Chondrocyte (in vitro differentiated cells): ENCODE data around the gene GFOD2. TPM values are rescaled to one million over a fixed set of nuclear protein-coding genes. Genes with fewer than 3 reads are reported as not detected.

Experiments
- DNase-seq: peaks from one replicate; pipeline ENCODE4 v3.0.0; 2021; ENCODE audit warnings: mixed read lengths, low spot score
- H3K27ac Mint-ChIP-seq: one replicate; pipeline ENCODE4 v1.8.0; 2021; ENCODE audit warnings: mild to moderate bottlenecking, moderate library complexity, mixed read lengths; ENCODE audit not compliant: unreplicated experiment
- H3K27me3 Mint-ChIP-seq: 2 replicates; pipeline ENCODE4 v1.8.0; 2021; ENCODE audit warnings: low read depth, mixed read lengths
- H3K36me3 Mint-ChIP-seq: 2 replicates; pipeline ENCODE4 v1.8.0; 2021; ENCODE audit warnings: low read depth, mixed read lengths
- H3K4me1 Mint-ChIP-seq: 2 replicates; pipeline ENCODE4 v1.8.0; 2021; ENCODE audit warnings: low read depth, mild to moderate bottlenecking, mixed read lengths
- H3K4me3 Mint-ChIP-seq: one replicate; pipeline ENCODE4 v1.8.0; 2021; ENCODE audit warnings: mild to moderate bottlenecking, moderate library complexity, mixed read lengths; ENCODE audit not compliant: unreplicated experiment
- H3K9me3 Mint-ChIP-seq: 2 replicates; pipeline ENCODE4 v1.8.0; 2021; ENCODE audit warnings: low read depth, mixed read lengths
- CTCF ChIP-seq: fragments of 200-600 bp; sonication (generic); IDR thresholded peaks from 2 replicates; pipeline ENCODE4 v1.5.0; 2021; ENCODE audit warnings: antibody characterized with exemption, mild to moderate bottlenecking, moderate library complexity
- total RNA-seq: library from RNA; stranded (reverse); gene quantifications from 3 replicates; pipeline ENCODE4 v1.2.1, GENCODE V29; 2021

The GFOD2 gene
- total RNA-seq, 1 donor from 2014 or later: 16.3 TPM

GRCh38 chr16:67762385-67762784, 43.3 kb upstream of the GFOD2 start:
- Mint-ChIP-seq H3K27me3 (no peaks in the 10 kb centered on the region), H3K4me1 (no peaks in the 10 kb centered on the region), H3K4me3 (no peak overlapping the region), H3K27ac (no peak overlapping the region), H3K36me3 (peaks cover 4% of the 10 kb centered on the region), H3K9me3 (no peaks in the 10 kb centered on the region)
- DNase-seq: no peak
- no peak for TF ChIP-seq CTCF

- Mint-ChIP-seq H3K9me3 (no peaks in the 10 kb centered on the region), H3K4me3 (no peak overlapping the region), H3K36me3 (peaks cover 4% of the 10 kb centered on the region), H3K4me1 (no peaks in the 10 kb centered on the region), H3K27me3 (no peaks in the 10 kb centered on the region), H3K27ac (no peak overlapping the region)
- TF ChIP-seq CTCF: no peak
- no peak for DNase-seq
These were observed 42.8 kb upstream of the GFOD2 start for GRCh38 chr16:67761924-67762323.

- no peaks in the 10 kb centered on the region for H3K4me1 Mint-ChIP-seq
- no peak overlapping the region for H3K4me3 Mint-ChIP-seq
- peak overlapping the region; percentile 49 for H3K27ac Mint-ChIP-seq
These were observed 41.8 kb upstream of the GFOD2 start for GRCh38 chr16:67760956-67761230.

GRCh38 chr16:67760206-67760955, 41.3 kb upstream of the GFOD2 start:
- no peaks in the 10 kb centered on the region for H3K27me3 Mint-ChIP-seq
- no peak for TF ChIP-seq CTCF
- no peak overlapping the region for H3K27ac Mint-ChIP-seq
- H3K4me3 Mint-ChIP-seq: no peak overlapping the region
- no peak for DNase-seq
- peaks cover 4% of the 10 kb centered on the region for H3K36me3 Mint-ChIP-seq
- H3K9me3 Mint-ChIP-seq: no peaks in the 10 kb centered on the region
- H3K4me1 Mint-ChIP-seq: no peaks in the 10 kb centered on the region

More at GRCh38 chr16:67760956-67761230, 41.8 kb upstream of the GFOD2 start:
- peaks cover 4% of the 10 kb centered on the region for H3K36me3 Mint-ChIP-seq
- TF ChIP-seq CTCF: no peak
- H3K27me3 Mint-ChIP-seq: no peaks in the 10 kb centered on the region
- DNase-seq: no peak
- H3K9me3 Mint-ChIP-seq: no peaks in the 10 kb centered on the region

GRCh38 chr16:67758966-67759365, 39.9 kb upstream of the GFOD2 start:
- Mint-ChIP-seq H3K36me3 (peaks cover 5% of the 10 kb centered on the region), H3K27me3 (no peaks in the 10 kb centered on the region)
- TF ChIP-seq CTCF: no peak

More at GRCh38 chr16:67758966-67759365, 39.9 kb upstream of the GFOD2 start:
- Mint-ChIP-seq H3K27ac (no peak overlapping the region), H3K4me3 (no peak overlapping the region), H3K4me1 (no peaks in the 10 kb centered on the region), H3K9me3 (no peaks in the 10 kb centered on the region)
- DNase-seq: no peak
